HG03469 (cell line): ENCODE results near the gene SNED1.
"Not testable (repeated sequence)": the region's sequence is repeated elsewhere in the genome, so short reads cannot be mapped to it uniquely, and the experiment has no call there.

ENCODE experiments used
- ATAC-seq: cut with Tn5 transposase; IDR thresholded peaks from one replicate; pipeline ENCODE4 v1.9.1; 2021; ENCODE audit warnings: mild to moderate bottlenecking, moderate library complexity, moderate number of reproducible peaks; ENCODE audit not compliant: unreplicated experiment

SNED1 gene

DNA sequence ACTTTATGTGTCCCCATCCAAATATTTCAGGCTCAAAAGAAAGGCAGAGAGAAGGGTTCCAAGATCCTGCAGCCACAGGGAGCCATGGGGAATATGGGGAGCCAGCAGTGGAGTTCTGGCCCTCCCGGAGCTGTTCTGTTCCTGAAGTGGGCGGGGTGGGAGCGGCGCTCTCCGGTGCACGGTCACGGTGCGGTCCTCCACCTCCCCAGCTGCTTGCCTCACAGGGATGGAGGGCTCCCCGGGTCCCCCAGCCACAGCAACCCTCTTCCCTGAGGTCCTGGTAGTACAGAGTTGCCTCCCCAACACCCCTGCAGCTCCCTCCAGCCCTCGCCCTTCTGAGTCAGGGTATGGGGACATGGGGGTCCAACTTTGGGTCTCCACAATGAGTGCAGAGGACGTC, 26.2 kb upstream of the SNED1 start:
- ATAC-seq = no peak

DNA sequence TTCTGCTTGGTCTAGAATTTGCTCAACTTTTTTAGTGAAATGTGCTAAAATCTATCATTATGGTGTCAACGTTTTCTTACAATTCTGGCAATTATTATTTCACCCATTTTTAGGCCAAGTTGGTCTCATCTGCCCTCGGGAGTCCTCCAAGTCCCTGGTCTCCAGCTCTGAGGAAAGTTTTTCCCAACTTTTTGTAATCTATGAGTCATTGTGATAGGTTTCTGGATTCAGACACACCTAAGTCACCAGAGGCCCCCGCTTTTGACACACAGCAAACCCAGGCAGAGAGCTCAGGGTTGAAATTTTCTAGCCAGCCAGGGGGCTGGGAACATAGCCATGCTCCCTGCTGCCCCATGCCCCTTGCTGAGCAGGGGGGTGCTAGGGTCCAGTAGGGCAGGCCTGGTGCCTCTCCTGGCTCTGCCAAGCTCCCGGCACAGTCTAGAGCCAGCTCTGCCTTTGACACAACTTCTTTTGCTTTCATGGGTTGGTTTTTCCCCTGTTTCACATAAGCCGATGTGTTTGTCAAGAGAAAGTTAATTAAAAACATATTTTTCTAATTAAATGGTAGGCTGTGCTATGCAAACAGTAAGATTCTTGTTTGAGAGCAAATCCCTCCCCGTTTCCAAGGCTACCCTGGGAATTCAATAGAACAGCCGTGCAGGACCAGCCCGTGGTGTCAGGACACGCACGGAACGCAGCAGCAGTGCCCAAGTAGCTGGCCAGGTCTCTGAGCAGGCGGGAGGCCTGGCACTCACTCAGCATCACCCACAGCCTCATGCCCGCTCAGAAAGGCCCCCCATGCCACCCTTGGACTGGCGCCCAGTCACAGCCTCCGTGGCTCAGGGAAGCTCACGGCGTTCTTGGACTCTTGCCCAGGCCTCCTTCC, 25.5 kb upstream of the SNED1 start:
- ATAC-seq = no peak

GRCh38 chr2:240974771-240975572, 23.4 kb upstream of the SNED1 start:
- no peak for ATAC-seq

DNA sequence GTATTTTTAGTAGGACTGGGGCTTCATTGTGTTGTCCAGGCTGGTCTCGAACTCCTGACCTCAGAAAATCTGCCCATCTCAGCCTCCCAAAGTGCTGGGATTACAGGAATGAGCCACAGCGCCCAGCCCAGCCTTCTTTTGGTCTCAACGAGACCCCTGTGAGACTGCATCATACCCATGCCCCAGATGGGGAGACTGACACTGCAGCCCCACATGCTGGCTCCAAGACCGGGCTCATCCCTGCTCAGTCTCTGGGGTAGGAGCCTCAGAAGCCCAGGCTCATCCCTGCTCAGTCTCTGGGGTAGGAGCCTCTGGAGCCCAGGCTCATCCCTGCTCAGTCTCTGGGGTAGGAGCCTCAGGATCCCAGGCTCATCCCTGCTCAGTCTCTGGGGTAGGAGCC, 22.5 kb upstream of the SNED1 start:
- not testable (repeated sequence) for ATAC-seq

- no peak for ATAC-seq
Measured at GRCh38 chr2:240981280-240981679, 17.1 kb upstream of the SNED1 start.

- no peak for ATAC-seq
Measured at GRCh38 chr2:240981871-240982800, 16.3 kb upstream of the SNED1 start.

GRCh38 chr2:240982821-240983281, 15.6 kb upstream of the SNED1 start:
- ATAC-seq = no peak

GRCh38 chr2:240983361-240983995, 14.9 kb upstream of the SNED1 start:
- ATAC-seq = no peak

DNA sequence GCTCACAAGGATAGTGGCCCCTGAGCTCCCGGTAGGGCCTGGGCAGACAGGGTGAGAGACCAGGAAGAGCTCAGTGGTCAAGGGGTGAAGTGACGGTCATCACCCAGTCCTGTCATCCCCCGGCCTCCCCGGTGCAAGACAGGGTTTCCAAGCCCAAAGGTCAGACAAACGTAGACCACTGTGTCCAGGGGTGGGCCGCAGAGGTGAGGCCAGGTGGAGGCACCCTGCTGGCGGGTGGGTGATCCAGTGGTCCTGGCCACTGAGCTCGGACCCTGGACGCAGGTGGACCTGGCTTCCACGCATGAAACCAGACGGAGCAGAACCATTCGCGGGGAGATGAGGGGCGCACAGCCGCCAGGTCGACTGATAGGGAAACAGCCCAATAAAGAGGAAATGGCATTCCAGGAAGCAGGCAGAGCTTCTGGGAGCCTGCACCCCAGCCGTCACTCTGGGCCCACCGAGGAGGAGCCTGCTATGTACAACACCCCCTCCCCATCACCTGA, 14.4 kb upstream of the SNED1 start:
- no peak for ATAC-seq

GRCh38 chr2:240985881-240986786, 12.3 kb upstream of the SNED1 start:
- no peak for ATAC-seq

- ATAC-seq = no peak
Measured at GRCh38 chr2:240986787-240987411, 11.5 kb upstream of the SNED1 start.

- ATAC-seq = no peak
Measured at GRCh38 chr2:240987588-240987987, 10.8 kb upstream of the SNED1 start.

DNA sequence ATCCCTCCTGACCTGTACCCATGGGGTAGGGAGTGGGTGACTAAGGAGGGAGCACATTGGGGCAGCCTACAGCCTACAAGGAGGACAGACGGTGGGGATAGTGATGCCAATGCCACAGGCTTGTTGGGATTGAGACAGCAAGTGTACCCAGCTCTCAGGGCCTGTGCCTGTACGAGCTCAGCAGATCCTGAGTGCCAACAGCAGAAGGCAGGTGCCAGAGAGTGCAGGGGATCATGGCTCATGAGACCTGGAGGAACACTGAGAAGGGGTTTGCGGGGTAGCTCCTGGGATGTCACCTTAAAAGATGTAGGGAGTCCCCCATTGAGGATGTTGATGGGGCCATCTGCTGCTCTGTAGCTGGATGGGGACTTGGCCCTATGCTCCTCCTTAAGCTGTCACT, 10.3 kb upstream of the SNED1 start:
- no peak for ATAC-seq

GRCh38 chr2:240988571-240989271, 9.7 kb upstream of the SNED1 start:
- no peak for ATAC-seq

DNA sequence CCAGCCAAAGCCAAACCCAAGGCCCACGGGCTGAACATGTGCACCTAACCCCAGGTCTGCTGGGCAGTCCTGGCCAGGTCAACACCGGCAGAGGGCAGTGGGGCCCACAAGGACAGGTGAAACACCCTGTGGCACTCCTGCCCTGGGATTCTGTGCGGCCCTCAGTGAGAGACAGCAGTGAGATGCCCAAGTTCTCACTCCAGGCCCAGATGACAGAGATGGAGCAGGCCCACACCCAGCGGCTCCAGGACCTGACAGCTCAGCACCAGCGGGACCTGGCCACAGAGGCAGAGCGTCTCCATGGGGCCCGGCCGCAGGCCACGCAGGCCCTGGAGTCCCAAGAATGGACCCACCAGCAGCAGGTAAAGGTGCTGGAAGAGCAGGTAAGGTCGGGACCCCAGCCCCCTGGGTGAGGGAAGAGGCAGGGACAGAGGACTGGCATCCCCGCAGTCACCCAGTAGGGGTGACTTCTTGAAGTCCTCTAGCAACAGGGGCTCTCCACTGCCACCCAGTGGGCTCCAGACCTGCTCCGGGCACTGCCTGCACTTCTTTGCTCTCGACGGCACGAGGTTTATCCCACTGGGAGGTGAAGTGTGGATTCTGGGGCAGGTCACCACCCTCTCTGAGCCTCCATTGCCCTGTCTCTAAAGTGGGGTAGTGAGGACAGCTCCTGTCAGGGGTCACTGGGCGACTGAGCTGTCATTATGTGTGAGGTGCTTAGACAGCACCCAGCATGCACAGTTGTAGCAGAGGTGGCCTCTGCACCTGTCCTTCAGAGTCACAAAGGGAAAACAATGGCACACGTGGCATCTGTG, 8.8 kb upstream of the SNED1 start:
- no peak for ATAC-seq

- no peak for ATAC-seq
Measured at GRCh38 chr2:240990266-240990529, 8.2 kb upstream of the SNED1 start.

DNA sequence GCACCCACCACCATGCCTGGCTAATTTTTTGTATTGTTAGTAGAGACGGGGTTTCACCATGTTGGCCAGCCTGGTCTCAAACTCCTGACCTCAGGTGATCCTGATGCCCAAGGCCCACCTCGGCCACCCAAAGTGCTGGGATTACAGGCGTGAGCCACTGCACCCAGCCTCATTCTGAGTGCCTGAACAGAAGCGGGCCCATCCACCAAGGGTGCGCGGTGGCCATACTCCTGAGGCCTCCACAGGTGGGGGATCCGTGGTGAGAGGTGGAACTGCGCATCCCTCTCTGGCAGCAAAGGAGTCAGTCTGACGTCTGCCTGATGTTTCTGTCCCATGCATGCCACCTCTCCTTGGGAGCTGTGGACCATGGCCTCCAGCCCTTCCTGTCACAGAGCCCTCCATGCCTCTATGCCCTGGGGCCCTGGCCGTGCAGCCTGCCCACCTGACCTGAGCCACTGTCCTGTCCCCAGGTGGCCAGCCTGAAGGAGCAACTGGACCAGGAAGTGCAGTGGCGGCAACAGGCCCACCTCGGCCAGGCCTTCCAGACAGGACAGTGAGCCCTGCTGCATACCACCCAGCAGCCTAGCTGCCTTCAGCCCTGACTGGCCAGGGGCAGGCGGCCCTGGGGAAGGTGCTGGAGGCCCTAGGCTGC, 7.6 kb upstream of the SNED1 start:
- no peak for ATAC-seq
